ENCODE measurements around the gene CD72.

DNA sequence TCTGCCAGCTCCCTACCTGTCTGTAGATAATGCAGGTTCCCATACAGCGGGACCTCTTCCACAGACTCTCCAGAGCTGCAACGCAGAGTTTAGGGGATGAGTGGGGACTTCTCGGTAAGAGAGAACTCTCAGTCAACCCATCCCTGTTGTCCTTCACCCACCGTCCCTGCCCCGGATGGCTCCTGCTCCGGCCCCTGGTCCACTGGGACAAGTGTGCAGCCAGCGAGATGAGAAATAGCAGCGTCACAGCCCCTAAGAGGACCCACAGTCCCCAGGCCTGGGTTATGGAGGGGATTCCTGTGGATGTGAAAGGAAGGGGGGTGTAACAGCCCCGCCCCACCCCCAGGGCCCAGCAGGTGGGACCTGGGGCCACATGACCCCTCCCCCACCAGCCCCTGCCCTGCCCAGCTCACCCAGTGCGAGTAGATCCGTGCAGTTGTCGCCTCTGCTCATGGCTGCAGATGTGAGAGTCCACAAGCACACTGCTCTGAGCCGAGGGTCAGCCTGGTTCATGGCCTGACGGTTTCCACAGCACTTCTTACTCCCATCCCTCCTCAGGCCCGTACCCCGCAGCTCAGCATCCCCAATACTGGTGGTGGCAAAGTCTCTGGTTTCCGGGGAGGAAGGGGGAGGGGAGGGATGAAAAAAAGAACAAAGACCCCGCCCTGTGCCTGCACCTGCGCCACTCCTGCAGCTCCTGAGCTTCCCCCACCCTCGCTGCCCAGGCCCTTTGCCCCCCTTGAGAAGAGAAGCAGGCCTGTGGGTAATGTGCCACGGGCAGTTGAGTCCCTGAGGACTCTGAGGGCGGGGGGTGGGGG lies 32.3 kb upstream of the CD72 start, which contains the start of gene SIT1:
- TF ChIP-seq ZNF157 (tag by site-specific recombination; IDR thresholded peaks at IDR 0.05): no peak
- no peak for TF ChIP-seq SETDB1 (IDR thresholded peaks at IDR 0.05; ENCODE audit: insufficient read length, low read length)
- no peak for TF ChIP-seq CTCF (tag by site-specific recombination; IDR thresholded peaks at IDR 0.05)
- TF ChIP-seq ZNF26 (tag by site-specific recombination; IDR thresholded peaks at IDR 0.05): no peak
- TF ChIP-seq, protein P1, sequence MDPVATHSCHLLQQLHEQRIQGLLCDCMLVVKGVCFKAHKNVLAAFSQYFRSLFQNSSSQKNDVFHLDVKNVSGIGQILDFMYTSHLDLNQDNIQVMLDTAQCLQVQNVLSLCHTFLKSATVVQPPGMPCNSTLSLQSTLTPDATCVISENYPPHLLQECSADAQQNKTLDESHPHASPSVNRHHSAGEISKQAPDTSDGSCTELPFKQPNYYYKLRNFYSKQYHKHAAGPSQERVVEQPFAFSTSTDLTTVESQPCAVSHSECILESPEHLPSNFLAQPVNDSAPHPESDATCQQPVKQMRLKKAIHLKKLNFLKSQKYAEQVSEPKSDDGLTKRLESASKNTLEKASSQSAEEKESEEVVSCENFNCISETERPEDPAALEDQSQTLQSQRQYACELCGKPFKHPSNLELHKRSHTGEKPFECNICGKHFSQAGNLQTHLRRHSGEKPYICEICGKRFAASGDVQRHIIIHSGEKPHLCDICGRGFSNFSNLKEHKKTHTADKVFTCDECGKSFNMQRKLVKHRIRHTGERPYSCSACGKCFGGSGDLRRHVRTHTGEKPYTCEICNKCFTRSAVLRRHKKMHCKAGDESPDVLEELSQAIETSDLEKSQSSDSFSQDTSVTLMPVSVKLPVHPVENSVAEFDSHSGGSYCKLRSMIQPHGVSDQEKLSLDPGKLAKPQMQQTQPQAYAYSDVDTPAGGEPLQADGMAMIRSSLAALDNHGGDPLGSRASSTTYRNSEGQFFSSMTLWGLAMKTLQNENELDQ (tag by site-specific recombination; IDR thresholded peaks at IDR 0.05; ENCODE audit: low read depth): no peak
- TF ChIP-seq, protein P2, sequence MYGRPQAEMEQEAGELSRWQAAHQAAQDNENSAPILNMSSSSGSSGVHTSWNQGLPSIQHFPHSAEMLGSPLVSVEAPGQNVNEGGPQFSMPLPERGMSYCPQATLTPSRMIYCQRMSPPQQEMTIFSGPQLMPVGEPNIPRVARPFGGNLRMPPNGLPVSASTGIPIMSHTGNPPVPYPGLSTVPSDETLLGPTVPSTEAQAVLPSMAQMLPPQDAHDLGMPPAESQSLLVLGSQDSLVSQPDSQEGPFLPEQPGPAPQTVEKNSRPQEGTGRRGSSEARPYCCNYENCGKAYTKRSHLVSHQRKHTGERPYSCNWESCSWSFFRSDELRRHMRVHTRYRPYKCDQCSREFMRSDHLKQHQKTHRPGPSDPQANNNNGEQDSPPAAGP (tag by site-specific recombination; IDR thresholded peaks at IDR 0.05): no peak
- TF ChIP-seq MEIS1 (CRISPR knock-in tag; IDR thresholded peaks at IDR 0.05; ENCODE audit: borderline replicate concordance): no peak
- TF ChIP-seq ZNF280D (tag by site-specific recombination; IDR thresholded peaks at IDR 0.05): no peak

All from HEK293 (cell line).